ENCODE data around the gene HOXC13.

GRCh38 chr12:53973236-53974042, 34.8 kb downstream of the HOXC13 start:
- TF ChIP-seq, protein P1, sequence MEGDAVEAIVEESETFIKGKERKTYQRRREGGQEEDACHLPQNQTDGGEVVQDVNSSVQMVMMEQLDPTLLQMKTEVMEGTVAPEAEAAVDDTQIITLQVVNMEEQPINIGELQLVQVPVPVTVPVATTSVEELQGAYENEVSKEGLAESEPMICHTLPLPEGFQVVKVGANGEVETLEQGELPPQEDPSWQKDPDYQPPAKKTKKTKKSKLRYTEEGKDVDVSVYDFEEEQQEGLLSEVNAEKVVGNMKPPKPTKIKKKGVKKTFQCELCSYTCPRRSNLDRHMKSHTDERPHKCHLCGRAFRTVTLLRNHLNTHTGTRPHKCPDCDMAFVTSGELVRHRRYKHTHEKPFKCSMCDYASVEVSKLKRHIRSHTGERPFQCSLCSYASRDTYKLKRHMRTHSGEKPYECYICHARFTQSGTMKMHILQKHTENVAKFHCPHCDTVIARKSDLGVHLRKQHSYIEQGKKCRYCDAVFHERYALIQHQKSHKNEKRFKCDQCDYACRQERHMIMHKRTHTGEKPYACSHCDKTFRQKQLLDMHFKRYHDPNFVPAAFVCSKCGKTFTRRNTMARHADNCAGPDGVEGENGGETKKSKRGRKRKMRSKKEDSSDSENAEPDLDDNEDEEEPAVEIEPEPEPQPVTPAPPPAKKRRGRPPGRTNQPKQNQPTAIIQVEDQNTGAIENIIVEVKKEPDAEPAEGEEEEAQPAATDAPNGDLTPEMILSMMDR (IDR thresholded peaks at IDR 0.05 in 2 of 3, conservative IDR thresholded peaks at IDR 0.05 in 1 of 3; ENCODE audit: insufficient read depth in 2 of 3, low read depth in 1 of 3, low read length in 3 of 3), result no peak
- TF ChIP-seq RCOR1 (IDR thresholded peaks at IDR 0.05; ENCODE audit: borderline replicate concordance in 1 of 2, low read depth in 2 of 2, low read length in 2 of 2) (no peak), SETDB1 (IDR thresholded peaks at IDR 0.05; ENCODE audit: low read length) (no peak), NR2C2 (CRISPR knock-in tag; IDR thresholded peaks at IDR 0.05) (no peak), NR2C2 (tag; IDR thresholded peaks at IDR 0.05) (no peak), ZNF347 (CRISPR knock-in tag; IDR thresholded peaks at IDR 0.05; ENCODE audit: low read depth) (no peak), HMGN3 (IDR thresholded peaks at IDR 0.05; ENCODE audit: borderline replicate concordance, extremely low read depth, insufficient read length, low read depth, low read length) (no peak), ZFP1 (CRISPR knock-in tag; IDR thresholded peaks at IDR 0.05) (no peak), RFX5 (IDR thresholded peaks at IDR 0.05; ENCODE audit: low read depth, low read length) (no peak), POLR2A (conservative IDR thresholded peaks at IDR 0.05) (no peak), ZNF408 (CRISPR knock-in tag; IDR thresholded peaks at IDR 0.05; ENCODE audit: low read depth) (no peak), SMARCA5 (IDR thresholded peaks at IDR 0.05) (no peak)
- TF ChIP-seq, protein P2, sequence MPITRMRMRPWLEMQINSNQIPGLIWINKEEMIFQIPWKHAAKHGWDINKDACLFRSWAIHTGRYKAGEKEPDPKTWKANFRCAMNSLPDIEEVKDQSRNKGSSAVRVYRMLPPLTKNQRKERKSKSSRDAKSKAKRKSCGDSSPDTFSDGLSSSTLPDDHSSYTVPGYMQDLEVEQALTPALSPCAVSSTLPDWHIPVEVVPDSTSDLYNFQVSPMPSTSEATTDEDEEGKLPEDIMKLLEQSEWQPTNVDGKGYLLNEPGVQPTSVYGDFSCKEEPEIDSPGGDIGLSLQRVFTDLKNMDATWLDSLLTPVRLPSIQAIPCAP (CRISPR knock-in tag; IDR thresholded peaks at IDR 0.05; ENCODE audit: borderline replicate concordance), result no peak

All from K562 (cell line).